CD4-positive, alpha-beta T cell treated with Interleukin-2 at 100 ng/mL for 4 hours (primary cell): ENCODE data around the gene RELT.
"Not testable (repeated sequence)": the region's sequence is repeated elsewhere in the genome, so short reads cannot be mapped to it uniquely, and the experiment has no call there.

Experiments used
- DNase-seq: peaks from one replicate; pipeline ENCODE4 v3.0.0-alpha.2; 2020; ENCODE audit warnings: low spot score

Gene RELT

GRCh38 chr11:73436859-73437258 lies 60.7 kb downstream of the RELT start:
- not testable (repeated sequence) for DNase-seq

- no peak for DNase-seq
Measured at GRCh38 chr11:73439002-73439843, 63.0 kb downstream of the RELT start.

DNA sequence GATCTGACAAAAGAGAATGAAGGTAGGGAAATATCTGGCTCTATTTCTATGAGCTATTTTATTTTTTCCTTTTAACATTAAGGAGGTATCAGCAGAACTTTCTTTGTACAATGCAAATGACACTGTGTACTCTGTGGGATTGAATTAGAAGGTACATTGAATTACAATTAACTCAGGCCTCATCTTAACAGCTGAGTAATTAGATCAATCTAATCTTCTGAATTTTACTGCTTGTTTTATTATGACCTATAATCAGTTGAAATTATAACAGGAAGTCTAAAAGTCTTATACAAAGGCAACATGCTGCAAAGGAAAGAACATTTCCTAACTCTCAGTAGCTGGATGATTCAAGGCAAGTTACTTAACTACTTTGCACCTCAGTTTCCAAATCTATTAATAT lies 69.8 kb downstream of the RELT start:
- no peak for DNase-seq

- no peak for DNase-seq
Measured at GRCh38 chr11:73446766-73447165, 70.6 kb downstream of the RELT start.
